DND-41 (cell line): Measurements from ENCODE around the gene HPS3.
"Not testable (repeated sequence)": the region's sequence is repeated elsewhere in the genome, so short reads cannot be mapped to it uniquely, and the experiment has no call there.

Experiments used
- EZH2 ChIP-seq: IDR thresholded peaks from 3 replicates; pipeline ENCODE4 v1.6.1; 2012; ENCODE audit warnings: borderline replicate concordance, low read depth, mild to moderate bottlenecking, moderate library complexity, low read length, inconsistent platforms; ENCODE audit not compliant: severe bottlenecking
- TF ChIP-seq, protein P1 (sequence below): IDR thresholded peaks from 2 replicates; pipeline ENCODE4 v1.5.1; 2012; ENCODE audit warnings: borderline replicate concordance, low read length, moderate library complexity, mild to moderate bottlenecking; ENCODE audit not compliant: poor library complexity, severe bottlenecking; ENCODE audit errors: extremely low read depth

GRCh38 chr3:149219380-149220121, 90.1 kb downstream of the HPS3 start:
- TF ChIP-seq, protein P1, sequence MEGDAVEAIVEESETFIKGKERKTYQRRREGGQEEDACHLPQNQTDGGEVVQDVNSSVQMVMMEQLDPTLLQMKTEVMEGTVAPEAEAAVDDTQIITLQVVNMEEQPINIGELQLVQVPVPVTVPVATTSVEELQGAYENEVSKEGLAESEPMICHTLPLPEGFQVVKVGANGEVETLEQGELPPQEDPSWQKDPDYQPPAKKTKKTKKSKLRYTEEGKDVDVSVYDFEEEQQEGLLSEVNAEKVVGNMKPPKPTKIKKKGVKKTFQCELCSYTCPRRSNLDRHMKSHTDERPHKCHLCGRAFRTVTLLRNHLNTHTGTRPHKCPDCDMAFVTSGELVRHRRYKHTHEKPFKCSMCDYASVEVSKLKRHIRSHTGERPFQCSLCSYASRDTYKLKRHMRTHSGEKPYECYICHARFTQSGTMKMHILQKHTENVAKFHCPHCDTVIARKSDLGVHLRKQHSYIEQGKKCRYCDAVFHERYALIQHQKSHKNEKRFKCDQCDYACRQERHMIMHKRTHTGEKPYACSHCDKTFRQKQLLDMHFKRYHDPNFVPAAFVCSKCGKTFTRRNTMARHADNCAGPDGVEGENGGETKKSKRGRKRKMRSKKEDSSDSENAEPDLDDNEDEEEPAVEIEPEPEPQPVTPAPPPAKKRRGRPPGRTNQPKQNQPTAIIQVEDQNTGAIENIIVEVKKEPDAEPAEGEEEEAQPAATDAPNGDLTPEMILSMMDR, result not testable (repeated sequence)
- TF ChIP-seq EZH2, result not testable (repeated sequence)
